T-helper 2 cell treated with Interferon-gamma antibody and Interleukin-4, amounts not matched to agents 100 ng/mL and 5 ng/mL, for 36 hours (primary cell): ENCODE measurements around the gene THRB. TPM values are rescaled to one million over a fixed set of nuclear protein-coding genes. Genes with fewer than 3 reads are reported as not detected.

Experiments
- intact Hi-C: fragments of 100-400 bp; cut with micrococcal nuclease; formaldehyde crosslinking; loops from one replicate; pipeline ENCODE4 v1.15.1; 2023
- total RNA-seq: library from RNA; stranded (reverse); gene quantifications from 2 replicates; pipeline ENCODE4 v1.2.3, GENCODE V29; 2022

THRB gene
- total RNA-seq, 1 donor from 2014 or later: not detected

- intact Hi-C loops: no loop called here
Observed at GRCh38 chr3:24382647-24383046, 112.0 kb downstream of the THRB start.

DNA sequence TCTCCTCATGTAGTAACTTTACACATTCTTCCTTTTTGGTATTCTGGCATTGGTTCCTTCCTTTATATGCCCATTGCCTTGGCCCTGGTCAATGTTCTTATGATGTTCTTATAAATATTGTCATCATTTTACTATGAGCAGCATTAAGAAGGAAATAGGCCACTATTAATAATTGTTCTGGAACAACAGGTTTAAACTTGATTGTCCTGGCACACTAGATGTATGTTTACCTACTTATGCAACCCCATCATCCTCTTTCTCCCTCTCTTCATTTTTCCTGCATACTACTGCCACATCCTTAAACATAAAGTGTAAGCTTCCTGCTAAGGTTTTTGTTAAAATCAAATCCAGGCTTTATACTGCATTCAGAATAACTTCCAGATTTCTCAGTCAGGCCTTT, 114.7 kb downstream of the THRB start:
- intact Hi-C loops: no loop called here

GRCh38 chr3:24378313-24378712, 116.3 kb downstream of the THRB start:
- intact Hi-C loops: no loop called here

DNA sequence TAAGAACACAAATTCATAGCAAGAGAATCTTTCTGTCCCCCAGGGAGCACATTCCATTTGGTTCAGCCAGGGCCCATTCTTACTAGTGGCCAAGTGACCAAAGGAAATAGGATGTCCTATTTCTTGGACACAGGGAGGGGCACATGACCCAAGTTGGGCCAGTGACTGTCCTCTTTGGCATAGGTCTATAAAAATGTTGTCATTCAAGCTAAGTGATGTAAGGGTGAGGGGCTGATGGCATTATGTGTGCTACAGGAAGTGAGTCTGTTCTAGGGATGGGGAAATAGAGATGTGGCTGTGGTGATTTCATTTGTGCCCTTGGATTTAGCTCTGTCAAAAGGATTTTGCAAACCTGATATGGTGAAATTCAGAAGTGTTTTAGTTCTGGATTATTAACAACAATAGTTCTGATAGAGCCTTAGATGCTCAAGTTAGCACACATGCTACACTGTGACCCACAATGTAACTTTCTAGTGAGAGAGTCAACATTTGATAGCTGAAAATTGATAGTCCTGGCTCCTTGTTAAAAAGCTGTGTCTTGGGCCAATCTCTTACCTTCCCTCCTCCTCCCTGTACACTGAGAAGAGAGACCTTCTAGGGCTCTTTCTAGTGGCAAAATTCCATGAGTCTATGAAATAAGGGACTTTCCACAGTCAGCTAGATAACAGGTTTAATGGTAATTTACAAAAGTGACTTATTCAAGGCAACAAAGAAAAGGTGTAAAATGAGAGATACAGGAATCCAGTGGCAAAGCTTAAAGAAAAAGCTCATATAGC, 117.2 kb downstream of the THRB start:
- intact Hi-C loops: no loop called here

GRCh38 chr3:24375947-24376384, 118.7 kb downstream of the THRB start:
- intact Hi-C loops: no loop called here

GRCh38 chr3:24374801-24375200, 119.8 kb downstream of the THRB start:
- intact Hi-C loops: no loop called here

GRCh38 chr3:24373198-24373959, 121.3 kb downstream of the THRB start:
- intact Hi-C loops: no loop called here

GRCh38 chr3:24372559-24373197, 122.0 kb downstream of the THRB start:
- intact Hi-C loops: no loop called here

DNA sequence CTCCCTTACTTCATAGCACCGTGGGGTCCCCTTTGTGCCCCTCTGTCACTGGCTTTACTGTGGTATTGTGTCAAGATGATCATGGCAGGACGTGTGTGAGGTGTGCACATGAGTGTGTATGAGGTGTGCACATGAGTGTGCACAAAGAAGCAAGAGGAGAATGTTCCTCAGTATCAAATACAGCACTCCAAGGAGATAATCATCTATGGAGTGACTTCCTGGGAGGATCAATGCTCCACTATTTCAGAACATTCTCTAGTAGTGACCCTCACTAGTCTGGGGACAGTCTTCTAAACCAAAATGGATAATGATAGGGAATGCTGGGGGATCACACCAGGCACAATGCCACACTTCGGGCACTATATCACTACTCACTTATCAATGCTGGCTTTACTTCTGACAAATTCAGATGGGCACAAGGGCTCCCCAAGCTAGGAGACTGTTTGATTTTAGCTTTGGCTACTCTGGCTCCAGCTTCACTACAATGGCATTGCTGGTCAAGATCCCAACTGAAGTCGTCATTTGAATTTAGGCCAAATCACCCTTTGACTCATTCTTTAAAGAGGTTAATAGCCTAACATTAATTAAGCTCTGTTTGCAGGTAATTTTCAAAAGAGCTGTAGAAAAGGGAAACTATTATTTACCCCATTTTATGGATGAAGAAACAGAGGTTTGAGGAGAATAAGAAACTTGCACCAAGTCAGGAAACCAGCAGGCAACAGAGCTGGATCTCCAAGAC, 124.1 kb downstream of the THRB start:
- intact Hi-C loops: no loop called here

DNA sequence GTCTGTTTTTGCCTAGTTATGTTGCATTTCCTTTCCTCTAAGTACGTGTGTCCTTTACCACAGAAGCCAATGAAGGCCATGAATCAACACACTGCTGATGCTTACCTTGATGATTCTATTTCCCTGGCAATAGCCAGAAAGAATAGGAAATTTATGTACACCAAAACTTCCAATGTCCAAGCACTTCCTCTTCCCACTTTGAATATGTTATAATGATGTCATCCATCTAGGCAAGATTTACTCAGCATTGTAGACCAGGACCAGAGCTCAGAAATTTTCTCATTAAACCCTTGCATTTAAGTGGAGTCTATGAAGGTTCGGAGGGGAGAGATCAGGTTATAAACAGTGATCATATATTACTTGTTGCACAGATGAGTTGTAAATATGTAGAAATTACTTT, 126.0 kb downstream of the THRB start:
- intact Hi-C loops: no loop called here

GRCh38 chr3:24367664-24368264, 126.9 kb downstream of the THRB start:
- intact Hi-C loops: no loop called here

DNA sequence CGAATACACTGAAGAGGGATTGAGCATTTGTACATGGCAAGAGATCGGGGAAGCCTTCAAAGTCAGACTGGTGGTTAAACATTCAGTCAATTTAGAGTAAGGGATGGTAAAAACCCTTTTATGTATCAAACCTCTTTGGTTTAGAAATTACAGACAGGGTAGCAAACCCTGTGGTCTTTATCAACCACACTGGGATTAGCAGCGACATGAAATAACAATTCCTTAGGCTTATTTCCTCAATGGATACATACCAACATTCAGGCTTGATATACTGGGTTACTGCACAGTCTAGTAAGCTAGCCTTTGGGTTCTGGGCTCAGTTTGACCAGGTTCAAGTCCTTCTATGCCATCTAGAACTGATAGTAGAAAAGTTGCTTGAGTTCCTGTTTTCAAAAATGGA, 127.4 kb downstream of the THRB start:
- intact Hi-C loops: no loop called here

GRCh38 chr3:24365168-24365567, 129.5 kb downstream of the THRB start:
- intact Hi-C loops: no loop called here

DNA sequence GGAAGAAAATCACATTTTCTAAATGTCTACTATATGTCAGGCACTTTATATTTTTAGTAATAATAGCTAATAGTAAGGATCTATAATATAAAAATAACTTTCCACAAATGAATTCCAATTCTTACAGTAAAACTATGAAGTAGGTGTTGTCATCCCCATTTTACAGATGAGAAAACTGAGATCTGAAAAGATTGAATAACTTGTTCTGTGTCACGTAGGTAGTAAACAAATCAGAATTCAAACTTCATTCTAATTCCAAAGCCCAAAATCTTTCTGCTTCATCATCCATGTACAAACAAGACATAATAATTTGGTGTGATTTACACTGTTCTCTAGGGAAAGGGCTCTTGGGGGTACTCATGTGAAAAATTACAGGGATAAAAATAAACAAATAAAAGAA, 130.3 kb downstream of the THRB start:
- intact Hi-C loops: no loop called here

DNA sequence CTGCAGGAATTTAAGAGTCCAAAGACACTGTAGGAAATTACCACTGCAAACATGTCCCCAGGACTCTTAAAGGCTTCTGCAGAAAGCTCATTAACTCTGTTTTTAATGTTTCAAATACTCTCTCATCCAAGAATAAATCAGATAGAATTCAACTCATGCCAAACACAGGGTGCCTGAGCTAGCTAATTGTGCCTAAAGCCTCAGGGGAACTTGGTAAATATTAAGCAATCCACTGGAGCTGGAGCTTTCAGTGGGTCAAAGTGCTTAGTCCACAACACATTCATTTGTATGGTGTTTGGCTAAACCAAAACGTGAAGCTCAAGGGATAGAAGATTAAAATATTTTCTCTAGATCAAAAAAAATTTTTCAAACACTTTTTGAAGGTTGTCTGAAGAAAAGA, 131.4 kb downstream of the THRB start:
- intact Hi-C loops: no loop called here

DNA sequence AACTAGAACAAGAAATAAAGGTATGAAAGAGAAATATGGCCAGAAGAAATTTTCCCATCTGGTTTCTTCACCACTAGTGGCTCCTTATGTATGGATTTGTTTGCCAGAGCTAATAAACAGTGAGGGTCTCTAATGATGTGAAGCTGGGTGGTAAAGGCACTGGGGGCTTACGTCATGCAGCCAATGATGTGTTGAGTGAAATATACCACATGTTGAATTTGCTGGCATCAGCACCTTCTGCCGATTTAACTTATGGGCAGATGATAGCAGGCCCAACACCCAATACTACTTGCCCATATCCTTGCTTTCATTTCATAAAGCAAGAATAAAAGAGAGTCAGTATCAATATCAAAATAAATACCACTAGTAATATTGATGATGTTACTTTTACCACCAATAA, 133.0 kb downstream of the THRB start:
- intact Hi-C loops: no loop called here

DNA sequence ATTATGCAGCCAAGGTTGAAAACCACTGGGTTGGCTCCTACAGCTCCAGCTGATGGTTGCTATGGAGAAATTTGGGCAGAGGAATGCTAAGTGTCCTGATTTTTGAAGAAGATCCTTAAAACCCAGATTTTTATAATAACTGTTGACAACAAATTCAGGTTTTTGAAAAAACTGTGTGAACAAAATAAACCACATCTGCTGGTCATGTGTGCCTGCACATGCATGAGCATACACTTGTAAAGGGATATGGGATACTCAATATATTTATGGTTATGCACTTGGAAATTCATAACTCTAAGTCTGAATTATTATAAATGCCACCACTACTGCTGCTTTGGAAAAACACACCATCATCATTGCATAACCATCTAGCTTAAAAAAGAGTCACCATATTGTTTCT, 133.7 kb downstream of the THRB start:
- intact Hi-C loops: no loop called here

DNA sequence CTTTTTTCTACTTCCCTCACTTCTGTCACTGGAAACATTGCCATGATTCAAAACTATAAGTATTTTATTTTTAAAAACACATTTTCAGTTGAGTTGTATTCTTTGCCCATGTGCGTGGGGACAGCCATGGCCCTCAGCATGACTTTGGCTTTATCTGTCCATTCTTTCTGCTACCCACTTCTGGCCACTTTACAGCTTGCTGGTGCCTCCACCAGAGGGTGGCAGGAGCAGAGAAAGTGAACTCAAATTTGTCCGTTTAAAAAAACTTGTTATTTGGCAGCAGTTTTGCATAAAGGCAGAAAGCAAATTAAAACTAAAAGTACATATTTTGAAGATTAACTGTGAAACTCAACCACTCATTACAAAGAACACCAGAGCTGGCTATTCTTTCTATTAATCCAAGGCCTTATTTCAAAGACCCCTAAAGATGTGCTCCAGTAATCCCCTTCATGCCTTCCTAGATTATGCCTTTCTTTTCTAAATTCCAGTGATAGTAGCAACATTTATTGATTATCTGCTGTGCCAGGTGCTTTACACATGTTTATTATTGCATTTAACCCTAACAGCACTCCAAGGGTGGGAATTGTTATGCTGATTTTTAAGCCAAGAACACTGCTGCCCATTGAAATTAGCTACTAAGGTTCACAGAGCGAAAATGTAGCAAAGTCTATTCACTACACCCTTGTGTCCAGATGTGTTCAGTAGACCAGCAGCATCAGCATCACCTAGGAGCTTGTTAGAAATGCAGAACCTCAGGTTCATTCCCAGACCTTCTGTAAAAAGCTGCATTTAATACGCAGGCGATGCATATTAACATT, 134.8 kb downstream of the THRB start:
- intact Hi-C loops: no loop called here

- intact Hi-C loops: no loop called here
Observed at GRCh38 chr3:24359102-24359501, 135.5 kb downstream of the THRB start.

DNA sequence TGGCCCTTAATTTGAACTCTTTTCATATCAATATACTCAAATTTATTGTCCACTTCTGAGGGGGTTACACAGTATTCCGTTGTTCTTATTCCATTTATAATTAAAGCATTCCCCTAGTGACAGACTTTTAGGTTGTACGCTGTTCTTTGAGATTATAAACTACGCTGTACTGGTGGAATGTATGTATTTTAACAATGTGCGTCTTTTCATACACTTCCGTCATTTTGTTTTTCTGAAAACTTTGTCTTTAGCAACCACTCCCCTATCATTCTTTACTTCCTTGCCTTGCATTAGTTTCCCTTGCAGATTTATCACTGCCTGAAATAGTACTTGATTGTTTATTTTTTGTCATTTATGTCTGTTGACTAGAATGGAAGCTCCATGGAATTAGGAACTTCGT, 137.0 kb downstream of the THRB start:
- intact Hi-C loops: no loop called here
